GM12873 (cell line): Measurements from ENCODE around the gene PPP6R2.

Experiments used
- TF ChIP-seq, protein P1 (sequence below): IDR thresholded peaks from 2 replicates; pipeline ENCODE4 v1.5.1; 2012; ENCODE audit warnings: low read depth, mild to moderate bottlenecking, moderate library complexity, low read length, control low read depth; ENCODE audit not compliant: insufficient read depth; ENCODE audit errors: missing control alignments

The PPP6R2 gene

DNA sequence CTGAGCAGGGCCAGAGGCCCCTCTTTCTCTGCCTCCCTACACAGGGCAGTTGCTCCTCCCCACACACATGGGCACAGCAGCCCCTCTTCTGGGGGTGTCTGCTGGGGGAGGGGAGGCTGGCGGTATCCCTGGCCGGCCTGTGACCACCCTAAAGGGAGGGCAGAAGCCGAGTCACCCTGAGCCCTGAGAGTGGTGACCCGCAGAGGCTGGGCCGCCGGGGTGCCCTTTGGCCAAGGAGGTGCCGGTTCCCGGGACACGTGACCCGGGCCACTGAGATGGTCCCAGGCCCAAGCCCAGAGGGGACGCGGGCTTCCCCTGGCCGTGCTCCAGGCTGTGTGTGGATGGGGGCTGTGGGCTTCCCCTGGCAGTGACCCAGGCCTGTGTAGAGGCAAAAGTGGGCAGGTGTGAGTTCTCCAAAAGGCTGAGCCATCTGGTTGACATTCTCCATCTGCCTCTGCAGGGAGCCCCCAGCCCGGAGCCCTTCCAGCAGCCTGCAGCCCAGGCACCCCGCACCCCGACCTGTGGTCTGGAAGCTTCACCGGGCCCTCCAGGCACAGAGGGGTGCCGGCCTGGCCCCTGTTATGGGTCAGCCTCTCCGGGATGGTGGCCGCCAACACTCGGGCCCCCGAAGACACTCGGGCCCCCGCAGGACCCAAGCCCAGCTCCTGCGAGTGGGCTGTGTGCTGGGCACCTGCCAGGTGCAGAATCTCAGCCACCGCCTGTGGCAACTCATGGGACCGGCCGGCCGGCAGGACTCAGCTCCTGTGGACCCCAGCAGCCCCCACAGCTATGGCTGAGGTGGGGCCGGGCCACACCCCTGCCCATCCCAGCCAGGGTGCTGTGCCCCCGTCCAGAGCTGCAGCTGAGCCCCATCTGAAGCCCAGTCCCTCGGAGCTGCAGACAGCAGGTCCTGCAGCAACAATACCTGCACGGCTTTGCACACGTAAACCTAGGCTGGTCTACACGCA is 139.3 kb downstream of the PPP6R2 start:
- TF ChIP-seq, protein P1, sequence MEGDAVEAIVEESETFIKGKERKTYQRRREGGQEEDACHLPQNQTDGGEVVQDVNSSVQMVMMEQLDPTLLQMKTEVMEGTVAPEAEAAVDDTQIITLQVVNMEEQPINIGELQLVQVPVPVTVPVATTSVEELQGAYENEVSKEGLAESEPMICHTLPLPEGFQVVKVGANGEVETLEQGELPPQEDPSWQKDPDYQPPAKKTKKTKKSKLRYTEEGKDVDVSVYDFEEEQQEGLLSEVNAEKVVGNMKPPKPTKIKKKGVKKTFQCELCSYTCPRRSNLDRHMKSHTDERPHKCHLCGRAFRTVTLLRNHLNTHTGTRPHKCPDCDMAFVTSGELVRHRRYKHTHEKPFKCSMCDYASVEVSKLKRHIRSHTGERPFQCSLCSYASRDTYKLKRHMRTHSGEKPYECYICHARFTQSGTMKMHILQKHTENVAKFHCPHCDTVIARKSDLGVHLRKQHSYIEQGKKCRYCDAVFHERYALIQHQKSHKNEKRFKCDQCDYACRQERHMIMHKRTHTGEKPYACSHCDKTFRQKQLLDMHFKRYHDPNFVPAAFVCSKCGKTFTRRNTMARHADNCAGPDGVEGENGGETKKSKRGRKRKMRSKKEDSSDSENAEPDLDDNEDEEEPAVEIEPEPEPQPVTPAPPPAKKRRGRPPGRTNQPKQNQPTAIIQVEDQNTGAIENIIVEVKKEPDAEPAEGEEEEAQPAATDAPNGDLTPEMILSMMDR = no peak

DNA sequence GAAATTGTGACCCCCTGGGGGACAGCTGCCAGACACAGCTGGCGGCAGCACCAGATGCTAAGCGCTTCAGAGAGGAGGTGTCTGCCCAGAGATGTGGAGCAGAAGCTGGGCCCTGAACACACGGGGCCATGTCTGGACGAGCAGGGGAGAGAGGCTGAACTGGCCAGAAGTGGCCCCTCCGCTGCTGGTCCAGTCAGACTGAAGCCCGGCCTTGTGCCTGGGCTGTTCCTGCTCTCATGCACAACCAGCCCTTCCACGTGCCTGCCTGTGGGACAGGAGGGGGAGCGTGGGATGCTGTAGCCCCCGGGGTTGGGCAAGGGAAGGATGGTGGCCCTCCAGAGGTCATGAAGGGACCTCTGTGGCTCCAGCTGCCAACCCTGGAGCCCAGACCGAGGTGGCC is 140.0 kb downstream of the PPP6R2 start:
- TF ChIP-seq, protein P1 = no peak

DNA sequence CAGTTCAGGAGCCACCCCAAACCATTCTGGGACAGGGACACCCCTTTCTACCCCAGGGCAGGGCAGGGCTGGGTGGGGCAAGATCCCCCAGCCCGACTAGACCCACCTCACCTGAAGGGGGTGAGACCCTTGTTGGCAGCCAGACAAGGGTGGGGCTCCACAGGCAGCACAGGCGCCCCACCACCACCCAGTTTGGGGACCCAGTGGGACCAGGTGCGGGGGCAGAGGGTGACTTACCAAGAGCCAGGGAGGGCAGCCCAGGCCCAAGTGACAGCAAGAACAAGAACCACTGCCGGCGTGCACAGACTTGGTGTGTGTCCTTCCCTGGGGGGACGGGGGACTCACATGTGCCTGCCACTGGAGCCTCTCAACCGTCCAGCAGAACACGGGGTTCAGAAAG is 140.4 kb downstream of the PPP6R2 start:
- TF ChIP-seq, protein P1 = no peak

DNA sequence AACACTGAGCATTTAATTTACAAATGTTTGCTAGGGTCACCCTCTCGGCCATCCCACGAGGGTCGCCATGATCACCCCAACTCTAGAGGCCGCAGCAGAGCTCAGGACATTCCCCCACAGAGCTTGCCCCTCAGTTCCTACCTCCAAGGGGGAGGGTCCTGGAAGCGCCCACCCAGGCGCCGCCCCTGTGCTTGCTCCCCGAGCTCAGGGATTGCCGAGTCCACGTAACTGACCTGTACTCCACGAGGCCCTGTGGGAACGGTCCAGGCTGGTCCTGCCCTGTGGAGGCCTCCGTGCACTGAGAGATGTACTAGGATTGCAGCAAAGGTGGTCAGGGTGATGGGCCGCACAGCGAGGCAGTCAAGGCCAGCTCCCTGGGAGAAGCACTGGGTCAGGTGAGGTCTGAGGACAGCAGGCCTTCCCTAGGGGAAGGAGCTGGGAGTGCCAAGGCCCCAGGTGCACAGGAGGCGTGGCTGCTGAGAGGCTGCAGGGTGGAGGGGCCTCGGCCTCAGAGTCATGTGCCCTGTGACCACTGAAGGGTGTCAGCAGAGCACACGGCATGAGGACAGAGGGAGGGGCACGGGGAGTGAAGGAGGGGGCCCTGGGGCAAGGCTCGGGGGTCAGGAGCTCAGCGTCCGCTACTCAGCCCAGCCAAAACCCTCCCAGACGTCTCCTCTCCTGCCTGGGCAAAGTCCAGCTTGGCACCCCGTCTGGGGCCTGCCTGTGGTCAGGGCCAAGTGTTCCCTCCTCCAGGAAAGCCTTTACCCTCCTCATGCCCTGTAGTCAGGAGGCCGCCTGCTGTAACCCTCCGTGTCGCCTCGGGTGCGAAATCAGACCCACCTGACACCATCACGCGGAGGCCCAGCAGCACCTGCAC is 141.1 kb downstream of the PPP6R2 start:
- TF ChIP-seq, protein P1 = no peak

DNA sequence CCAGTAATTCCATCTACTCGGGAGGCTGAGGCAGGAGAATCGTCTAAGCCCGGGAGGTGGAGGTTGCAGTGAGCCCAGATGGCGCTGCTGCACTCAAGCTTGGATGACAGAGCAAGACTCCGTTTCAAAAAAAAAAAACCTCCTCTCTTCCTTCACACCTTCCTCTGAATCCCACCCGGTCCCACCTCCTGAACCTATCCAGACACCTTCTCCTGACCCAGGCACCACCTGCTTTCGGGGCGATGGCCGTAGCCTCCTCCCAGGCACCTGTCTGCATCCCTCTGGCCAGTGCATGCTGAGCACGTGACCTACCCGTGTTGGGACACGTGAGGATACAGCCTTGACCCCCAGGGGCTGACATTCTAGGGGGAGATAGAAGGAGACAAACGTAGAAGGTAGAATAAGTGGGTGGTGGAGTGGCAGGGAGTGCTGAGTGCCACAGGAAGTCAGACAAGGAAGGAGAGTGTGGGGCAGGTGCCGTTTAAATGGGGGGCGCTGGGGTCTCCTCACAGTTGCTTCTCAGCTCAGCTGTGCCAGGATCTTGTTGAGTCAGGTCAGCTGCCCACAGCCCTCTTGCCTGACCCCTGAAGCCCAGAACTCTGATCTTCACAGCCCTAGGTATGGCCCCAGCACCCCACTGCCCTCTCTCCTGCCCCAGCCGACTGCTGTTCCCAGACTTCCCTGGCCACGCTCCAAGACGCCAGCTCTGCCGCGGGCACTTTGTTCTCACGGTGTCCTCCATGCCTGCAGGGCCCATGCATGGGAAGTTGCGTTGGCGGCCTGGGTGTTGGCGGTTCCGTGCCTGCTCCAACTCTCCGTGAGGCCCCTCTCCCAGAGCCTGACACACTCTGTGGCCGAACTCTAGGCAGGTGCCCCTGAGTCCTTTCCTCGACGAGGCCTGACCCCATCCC is 142.3 kb downstream of the PPP6R2 start:
- TF ChIP-seq, protein P1 = no peak

DNA sequence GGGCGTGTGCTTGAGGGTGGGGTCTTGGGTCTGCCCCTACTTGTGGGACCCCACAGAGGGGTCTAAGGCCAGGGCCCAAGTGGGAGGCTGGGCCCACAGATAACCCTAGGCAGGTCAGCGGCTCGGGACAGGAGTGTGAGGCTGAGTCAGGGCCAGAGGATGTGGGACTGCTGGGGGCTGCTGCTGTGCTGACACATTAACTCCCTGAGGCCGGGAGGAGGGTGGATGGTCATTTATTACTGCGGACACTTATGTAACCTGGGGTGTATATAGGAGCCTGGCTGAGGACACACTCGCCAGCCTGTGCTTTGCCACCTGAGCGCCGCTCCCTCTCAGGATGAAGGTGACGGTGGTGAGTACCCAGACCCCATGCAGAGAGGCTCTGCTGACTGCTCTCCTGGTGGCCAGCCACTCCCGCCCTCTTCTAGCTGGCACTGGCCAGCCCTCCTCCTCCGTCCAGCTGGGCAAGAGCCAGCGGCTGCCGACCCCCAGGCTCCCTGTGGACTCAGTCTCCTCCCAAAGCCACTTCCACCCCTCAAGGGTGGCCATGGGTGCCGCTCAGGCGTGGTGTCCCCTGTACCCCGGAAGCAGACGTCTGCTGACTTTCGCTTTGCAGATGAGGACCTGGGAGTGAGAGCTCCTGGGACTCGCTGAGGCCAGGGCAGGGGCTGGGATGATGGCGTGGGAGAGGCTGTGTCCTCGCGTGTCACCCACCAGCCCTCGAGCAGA is 143.6 kb downstream of the PPP6R2 start, which contains the start of gene MIOX:
Gene MIOX (plus strand): TSS at position 299 of the 729 bp plus-strand sequence. CDS start 39 bp downstream, at position 338.
- TF ChIP-seq, protein P1 = no peak
